ENCODE results near the gene MRAS. TPM values are rescaled to one million over a fixed set of nuclear protein-coding genes. Genes with fewer than 3 reads are reported as not detected.

MRAS gene
- total and polyA plus RNA-seq, 2 of the 13 experiments (the other 11 are each of a cell fraction or from before 2014, with no cell fraction given) = 8.8 to 36.2 TPM

DNA sequence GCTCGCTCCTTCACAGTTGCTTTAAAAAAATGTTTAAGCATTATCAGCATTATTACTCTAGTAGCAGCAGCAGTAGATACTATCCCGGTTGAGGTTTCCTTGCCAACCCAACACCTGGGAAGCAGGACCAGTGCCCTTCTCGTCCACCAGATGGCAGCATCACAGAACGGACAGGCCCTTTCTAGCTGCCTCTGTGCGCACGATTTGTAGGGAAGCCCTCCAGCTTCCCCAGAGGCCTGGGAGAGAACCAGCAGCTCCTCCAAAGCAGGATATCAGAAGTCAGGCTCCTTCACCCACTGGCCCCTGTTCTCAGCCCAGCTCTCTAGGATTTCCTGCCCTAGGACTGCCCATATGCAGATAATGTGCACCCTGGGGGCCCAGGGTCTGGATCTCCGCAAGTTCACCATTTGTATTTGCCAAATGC is 69.2 kb downstream of the MRAS start (continued):
- no peak for TF ChIP-seq ZBTB7A (CRISPR knock-in tag; IDR thresholded peaks at IDR 0.05)
- no peak for TF ChIP-seq RNF219 (CRISPR knock-in tag; IDR thresholded peaks at IDR 0.05)
- TF ChIP-seq THAP11 (CRISPR knock-in tag; IDR thresholded peaks at IDR 0.05) = no peak
- no peak for TF ChIP-seq SOX5 (CRISPR knock-in tag; IDR thresholded peaks at IDR 0.05; ENCODE audit: borderline replicate concordance)
- no peak for TF ChIP-seq ZNF446 (CRISPR knock-in tag; IDR thresholded peaks at IDR 0.05)
- TF ChIP-seq ZFY (CRISPR knock-in tag; IDR thresholded peaks at IDR 0.05) = 0 out of 2 replicates have a peak, but pooled peaks have one; percentile 28
- no peak for TF ChIP-seq RXRA (CRISPR knock-in tag; IDR thresholded peaks at IDR 0.05)
- no peak for TF ChIP-seq TAF15 (IDR thresholded peaks at IDR 0.05; ENCODE audit: low read depth, low read length, poor library complexity, severe bottlenecking)
- TF ChIP-seq MXI1 (IDR thresholded peaks at IDR 0.05; ENCODE audit: borderline replicate concordance, low read depth, low read length) = no peak
- TF ChIP-seq PHF21A (CRISPR knock-in tag; IDR thresholded peaks at IDR 0.05) = peak; percentile 18; the same call in 1 of the 2 replicates
- TF ChIP-seq, protein P1, sequence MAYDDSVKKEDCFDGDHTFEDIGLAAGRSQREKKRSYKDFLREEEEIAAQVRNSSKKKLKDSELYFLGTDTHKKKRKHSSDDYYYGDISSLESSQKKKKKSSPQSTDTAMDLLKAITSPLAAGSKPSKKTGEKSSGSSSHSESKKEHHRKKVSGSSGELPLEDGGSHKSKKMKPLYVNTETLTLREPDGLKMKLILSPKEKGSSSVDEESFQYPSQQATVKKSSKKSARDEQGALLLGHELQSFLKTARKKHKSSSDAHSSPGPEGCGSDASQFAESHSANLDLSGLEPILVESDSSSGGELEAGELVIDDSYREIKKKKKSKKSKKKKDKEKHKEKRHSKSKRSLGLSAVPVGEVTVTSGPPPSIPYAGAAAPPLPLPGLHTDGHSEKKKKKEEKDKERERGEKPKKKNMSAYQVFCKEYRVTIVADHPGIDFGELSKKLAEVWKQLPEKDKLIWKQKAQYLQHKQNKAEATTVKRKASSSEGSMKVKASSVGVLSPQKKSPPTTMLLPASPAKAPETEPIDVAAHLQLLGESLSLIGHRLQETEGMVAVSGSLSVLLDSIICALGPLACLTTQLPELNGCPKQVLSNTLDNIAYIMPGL (CRISPR knock-in tag; IDR thresholded peaks at IDR 0.05; ENCODE audit: borderline replicate concordance in 1 of 2, low read depth in 1 of 2) = 0 out of 4 replicates have a peak, but pooled peaks of 1 of the 2 experiments have one; percentile 57
- TF ChIP-seq BHLHE40 (IDR thresholded peaks at IDR 0.05; ENCODE audit: low read length) = peak; percentile 31; the same call in 1 of the 2 replicates
- TF ChIP-seq ZFX (CRISPR knock-in tag; IDR thresholded peaks at IDR 0.05; ENCODE audit: low read depth) = peak; percentile 49; the same call in 1 of the 2 replicates
- TF ChIP-seq, protein P2, sequence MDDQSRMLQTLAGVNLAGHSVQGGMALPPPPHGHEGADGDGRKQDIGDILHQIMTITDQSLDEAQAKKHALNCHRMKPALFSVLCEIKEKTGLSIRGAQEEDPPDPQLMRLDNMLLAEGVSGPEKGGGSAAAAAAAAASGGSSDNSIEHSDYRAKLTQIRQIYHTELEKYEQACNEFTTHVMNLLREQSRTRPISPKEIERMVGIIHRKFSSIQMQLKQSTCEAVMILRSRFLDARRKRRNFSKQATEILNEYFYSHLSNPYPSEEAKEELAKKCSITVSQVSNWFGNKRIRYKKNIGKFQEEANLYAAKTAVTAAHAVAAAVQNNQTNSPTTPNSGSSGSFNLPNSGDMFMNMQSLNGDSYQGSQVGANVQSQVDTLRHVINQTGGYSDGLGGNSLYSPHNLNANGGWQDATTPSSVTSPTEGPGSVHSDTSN (CRISPR knock-in tag; IDR thresholded peaks at IDR 0.05; ENCODE audit: borderline replicate concordance) = no peak
- TF ChIP-seq ZNF205 (CRISPR knock-in tag; IDR thresholded peaks at IDR 0.05) = no peak
- TF ChIP-seq, protein P3, sequence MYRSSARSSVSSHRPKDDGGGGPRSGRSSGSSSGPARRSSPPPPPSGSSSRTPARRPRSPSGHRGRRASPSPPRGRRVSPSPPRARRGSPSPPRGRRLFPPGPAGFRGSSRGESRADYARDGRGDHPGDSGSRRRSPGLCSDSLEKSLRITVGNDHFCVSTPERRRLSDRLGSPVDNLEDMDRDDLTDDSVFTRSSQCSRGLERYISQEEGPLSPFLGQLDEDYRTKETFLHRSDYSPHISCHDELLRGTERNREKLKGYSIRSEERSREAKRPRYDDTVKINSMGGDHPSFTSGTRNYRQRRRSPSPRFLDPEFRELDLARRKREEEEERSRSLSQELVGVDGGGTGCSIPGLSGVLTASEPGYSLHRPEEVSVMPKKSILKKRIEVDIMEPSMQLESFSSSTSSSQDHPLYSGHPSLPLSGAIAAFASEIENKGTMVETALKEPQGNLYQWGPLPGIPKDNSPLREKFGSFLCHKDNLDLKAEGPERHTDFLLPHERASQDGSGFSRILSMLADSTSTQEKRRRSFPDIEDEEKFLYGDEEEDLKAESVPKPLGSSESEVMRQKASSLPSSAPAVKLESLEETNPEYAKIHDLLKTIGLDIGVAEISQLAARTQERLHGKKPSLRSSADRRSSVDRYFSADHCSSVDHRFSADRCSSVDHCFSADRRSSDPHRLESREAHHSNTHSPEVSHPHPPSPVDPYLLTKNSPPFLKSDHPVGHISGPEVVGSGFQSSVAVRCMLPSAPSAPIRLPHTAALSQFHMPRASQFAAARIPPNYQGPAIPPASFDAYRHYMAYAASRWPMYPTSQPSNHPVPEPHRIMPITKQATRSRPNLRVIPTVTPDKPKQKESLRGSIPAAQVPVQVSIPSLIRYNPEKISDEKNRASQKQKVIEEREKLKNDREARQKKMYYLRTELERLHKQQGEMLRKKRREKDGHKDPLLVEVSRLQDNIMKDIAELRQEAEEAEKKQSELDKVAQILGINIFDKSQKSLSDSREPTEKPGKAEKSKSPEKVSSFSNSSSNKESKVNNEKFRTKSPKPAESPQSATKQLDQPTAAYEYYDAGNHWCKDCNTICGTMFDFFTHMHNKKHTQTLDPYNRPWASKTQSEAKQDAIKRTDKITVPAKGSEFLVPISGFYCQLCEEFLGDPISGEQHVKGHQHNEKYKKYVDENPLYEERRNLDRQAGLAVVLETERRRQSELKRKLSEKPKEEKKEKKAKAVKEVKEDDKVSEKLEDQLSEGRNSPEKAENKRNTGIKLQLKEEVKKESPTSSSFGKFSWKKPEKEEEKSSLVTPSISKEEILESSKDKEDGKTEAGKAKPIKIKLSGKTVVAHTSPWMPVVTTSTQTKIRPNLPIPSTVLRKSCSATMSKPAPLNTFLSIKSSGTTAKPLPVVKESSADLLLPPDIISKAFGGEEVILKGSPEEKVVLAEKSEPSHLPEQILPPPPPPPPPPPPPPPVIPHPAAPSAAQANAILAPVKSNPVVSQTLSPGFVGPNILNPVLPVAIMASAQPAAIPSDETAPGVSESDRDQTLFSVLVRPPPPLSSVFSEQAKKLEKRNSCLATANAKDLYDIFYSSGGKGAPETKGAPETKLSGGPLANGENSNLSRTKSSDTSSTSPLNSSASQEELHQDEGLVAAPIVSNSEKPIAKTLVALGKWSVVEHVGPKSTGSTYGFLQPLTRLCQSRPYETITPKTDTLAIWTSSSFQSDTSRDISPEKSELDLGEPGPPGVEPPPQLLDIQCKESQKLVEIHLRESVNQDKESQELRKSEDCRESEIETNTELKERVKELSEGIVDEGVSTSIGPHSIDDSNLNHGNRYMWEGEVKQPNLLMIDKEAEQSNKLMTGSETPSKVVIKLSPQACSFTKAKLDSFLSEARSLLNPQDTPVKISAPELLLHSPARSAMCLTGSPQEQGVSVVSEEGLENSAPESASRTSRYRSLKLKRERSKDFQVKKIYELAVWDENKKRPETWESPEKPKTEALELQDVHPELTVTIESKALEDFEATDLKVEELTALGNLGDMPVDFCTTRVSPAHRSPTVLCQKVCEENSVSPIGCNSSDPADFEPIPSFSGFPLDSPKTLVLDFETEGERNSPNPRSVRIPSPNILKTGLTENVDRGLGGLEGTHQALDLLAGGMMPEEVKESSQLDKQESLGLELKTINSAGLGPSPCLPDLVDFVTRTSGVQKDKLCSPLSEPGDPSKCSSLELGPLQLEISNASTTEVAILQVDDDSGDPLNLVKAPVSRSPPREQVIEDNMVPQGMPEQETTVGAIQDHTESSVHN (CRISPR knock-in tag; IDR thresholded peaks at IDR 0.05) = no peak
- TF ChIP-seq NRL (CRISPR knock-in tag; IDR thresholded peaks at IDR 0.05; ENCODE audit: borderline replicate concordance) = no peak
